Caco-2 (cell line): Measurements from ENCODE around the gene CST7. TPM values are rescaled to one million over a fixed set of nuclear protein-coding genes. Genes with fewer than 3 reads are reported as not detected.

Experiments used
- BruUV-seq: library from RNA; stranded (reverse); fragments of 400-500 nt; replicated peaks from 2 replicates; lab custom pipeline; 2021; lab: Mats Ljungman, UMichigan
- CTCF ChIA-PET: fragments of 300-600 bp; sonication (Branson Sonifier 250); formaldehyde crosslinking; loops from one replicate; lab custom pipeline; 2022; ENCODE audit warnings: antibody characterized with exemption; lab: Charles Lee
- POLR2A ChIA-PET: fragments of 300-600 bp; sonication (Branson Sonifier 250); formaldehyde crosslinking; loops from one replicate; lab custom pipeline; 2022; ENCODE audit warnings: antibody characterized with exemption; lab: Charles Lee
- DNase-seq, 2 experiments: peaks; one replicate each; pipeline versions ENCODE4 v3.0.0 to v3.0.0-alpha.2; 2020 to 2022
- H3K27me3 ChIP-seq: replicated peaks from 2 replicates; pipeline ENCODE4 v1.6.0; 2011; ENCODE audit warnings: low read length; ENCODE audit not compliant: control insufficient read depth, insufficient read depth
- H3K36me3 ChIP-seq: 2 replicates; pipeline ENCODE4 v1.5.1; 2011; ENCODE audit warnings: low read length; ENCODE audit not compliant: control insufficient read depth, insufficient read depth
- H3K4me1 ChIP-seq: fragments of 250-450 bp; sonication (Bioruptor Pico); 2 replicates; pipeline ENCODE4 v1.5.1; 2020; ENCODE audit warnings: mild to moderate bottlenecking
- H3K4me3 ChIP-seq: 2 replicates; pipeline ENCODE4 v1.5.1; 2011; ENCODE audit warnings: low read depth, mild to moderate bottlenecking, control low read depth, low read length
- H3K9me3 ChIP-seq: fragments of 250-450 bp; sonication (Bioruptor Pico); 2 replicates; pipeline ENCODE4 v1.5.1; 2020; ENCODE audit warnings: mild to moderate bottlenecking, moderate library complexity
- H3K27ac Mint-ChIP-seq: one replicate; pipeline ENCODE4 v1.8.0; 2022; ENCODE audit warnings: mixed read lengths; ENCODE audit not compliant: unreplicated experiment
- H3K27me3 Mint-ChIP-seq: one replicate; pipeline ENCODE4 v1.8.0; 2022; ENCODE audit warnings: mixed read lengths; ENCODE audit not compliant: insufficient read depth, unreplicated experiment
- H3K36me3 Mint-ChIP-seq: one replicate; pipeline ENCODE4 v1.8.0; 2022; ENCODE audit warnings: mild to moderate bottlenecking, mixed read lengths; ENCODE audit not compliant: insufficient read depth, unreplicated experiment
- H3K4me1 Mint-ChIP-seq: one replicate; pipeline ENCODE4 v1.8.0; 2022; ENCODE audit warnings: low read depth, mixed read lengths; ENCODE audit not compliant: unreplicated experiment
- H3K4me3 Mint-ChIP-seq: one replicate; pipeline ENCODE4 v1.8.0; 2022; ENCODE audit warnings: mild to moderate bottlenecking, moderate library complexity, mixed read lengths; ENCODE audit not compliant: unreplicated experiment
- H3K9me3 Mint-ChIP-seq: one replicate; pipeline ENCODE4 v1.8.0; 2022; ENCODE audit warnings: mixed read lengths; ENCODE audit not compliant: unreplicated experiment
- intact Hi-C: fragments of 100-400 bp; cut with micrococcal nuclease; formaldehyde crosslinking; loops from one replicate; pipeline ENCODE4 v1.10.0; 2022; ENCODE audit not compliant: unreplicated experiment
- total RNA-seq: library from RNA; stranded (reverse); gene quantifications from 2 replicates; pipeline ENCODE4 v1.2.3, GENCODE V29; 2022
- TF ChIP-seq, protein P1 (sequence below), 2 experiments: fragments of 200-600 bp in 1 of 2; IDR thresholded peaks; 1 replicate in 1 of 2; 2 replicates in 1 of 2; pipeline versions ENCODE4 v1.5.1 to v1.8.0; 2011 to 2022; ENCODE audit warnings: antibody characterized with exemption in 1 of 2, control low read depth in 1 of 2, inconsistent platforms in 1 of 2, low read depth in 1 of 2, low read length in 1 of 2, mild to moderate bottlenecking in 1 of 2, moderate library complexity in 1 of 2; ENCODE audit not compliant: insufficient read depth in 1 of 2, severe bottlenecking in 1 of 2, unreplicated experiment in 1 of 2

Gene CST7
- total RNA-seq, 1 experiment from 2014 or later: not detected

DNA sequence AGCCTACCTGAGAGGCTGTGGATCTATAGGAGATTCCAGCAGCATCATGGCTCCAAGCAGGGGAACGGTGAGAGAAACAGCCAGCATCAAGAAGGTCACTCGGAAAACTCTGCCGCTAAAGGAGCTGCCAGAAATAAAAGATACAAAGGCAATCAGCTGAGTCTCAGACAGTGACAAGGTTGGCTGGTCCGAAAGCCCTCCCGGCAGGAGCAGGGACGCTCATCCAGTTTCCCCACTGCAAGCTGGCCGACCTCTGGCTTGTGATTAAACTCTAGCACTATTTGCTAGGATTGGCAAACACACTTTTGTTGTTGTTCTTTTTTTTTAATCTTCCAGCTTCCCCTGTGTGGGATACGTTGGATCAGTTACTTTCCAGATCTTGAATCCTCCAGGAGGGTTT, 34.8 kb downstream of the CST7 start:
- no peak overlapping the region for H3K4me3 Mint-ChIP-seq
- H3K36me3 ChIP-seq: peaks cover 7% of the 10 kb centered on the region
- H3K27me3 Mint-ChIP-seq: no peaks in the 10 kb centered on the region

DNA sequence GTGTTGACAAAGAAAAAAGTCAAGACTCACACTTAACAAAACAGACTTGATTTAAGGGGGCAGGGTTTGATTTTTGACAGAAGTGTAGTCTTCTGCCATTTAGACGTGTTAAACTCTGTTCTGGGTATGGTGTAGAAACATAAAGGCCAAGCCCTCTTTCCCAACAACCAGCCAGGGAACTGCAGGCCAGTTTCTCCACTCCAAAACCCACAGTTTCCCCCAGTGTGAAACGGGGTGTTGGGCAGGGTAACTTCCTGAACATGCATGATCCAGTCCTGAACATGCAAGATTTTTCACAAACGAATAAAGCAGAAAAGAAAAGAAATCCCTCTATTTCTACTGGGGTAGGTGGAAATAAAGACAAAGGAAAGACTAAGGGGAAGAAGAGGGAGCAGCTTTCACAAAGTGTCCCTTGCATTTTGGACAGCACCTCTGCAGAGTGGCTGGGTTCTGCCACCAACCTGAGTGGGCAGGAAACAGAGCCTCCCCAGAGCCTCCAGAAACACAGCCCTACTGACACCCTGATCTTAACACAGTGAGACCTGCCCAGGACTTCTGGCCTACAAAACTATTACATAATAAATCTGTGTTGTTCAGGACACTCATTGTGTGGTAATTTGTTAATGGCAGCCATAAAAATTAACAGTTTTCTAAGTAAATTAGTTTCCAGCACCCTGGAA, 36.0 kb downstream of the CST7 start:
- Histone ChIP-seq H3K4me1 (no peaks in the 10 kb centered on the region), H3K27me3 (no peaks in the 10 kb centered on the region), H3K4me3 (no peak overlapping the region), H3K9me3 (no peaks in the 10 kb centered on the region), H3K36me3 (peaks cover 6% of the 10 kb centered on the region)
- intact Hi-C loops: no loop called here
- no TSS peak for BruUV-seq
- no peak overlapping the region for H3K4me3 Mint-ChIP-seq
- peaks cover 12% of the 10 kb centered on the region for H3K9me3 Mint-ChIP-seq
- POLR2A ChIA-PET: no interaction called here
- CTCF ChIA-PET: no interaction called here
- H3K27me3 Mint-ChIP-seq: no peaks in the 10 kb centered on the region
- TF ChIP-seq, protein P1, sequence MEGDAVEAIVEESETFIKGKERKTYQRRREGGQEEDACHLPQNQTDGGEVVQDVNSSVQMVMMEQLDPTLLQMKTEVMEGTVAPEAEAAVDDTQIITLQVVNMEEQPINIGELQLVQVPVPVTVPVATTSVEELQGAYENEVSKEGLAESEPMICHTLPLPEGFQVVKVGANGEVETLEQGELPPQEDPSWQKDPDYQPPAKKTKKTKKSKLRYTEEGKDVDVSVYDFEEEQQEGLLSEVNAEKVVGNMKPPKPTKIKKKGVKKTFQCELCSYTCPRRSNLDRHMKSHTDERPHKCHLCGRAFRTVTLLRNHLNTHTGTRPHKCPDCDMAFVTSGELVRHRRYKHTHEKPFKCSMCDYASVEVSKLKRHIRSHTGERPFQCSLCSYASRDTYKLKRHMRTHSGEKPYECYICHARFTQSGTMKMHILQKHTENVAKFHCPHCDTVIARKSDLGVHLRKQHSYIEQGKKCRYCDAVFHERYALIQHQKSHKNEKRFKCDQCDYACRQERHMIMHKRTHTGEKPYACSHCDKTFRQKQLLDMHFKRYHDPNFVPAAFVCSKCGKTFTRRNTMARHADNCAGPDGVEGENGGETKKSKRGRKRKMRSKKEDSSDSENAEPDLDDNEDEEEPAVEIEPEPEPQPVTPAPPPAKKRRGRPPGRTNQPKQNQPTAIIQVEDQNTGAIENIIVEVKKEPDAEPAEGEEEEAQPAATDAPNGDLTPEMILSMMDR (IDR thresholded peaks at IDR 0.05; ENCODE audit: insufficient read depth in 1 of 2, low read depth in 1 of 2, low read length in 1 of 2, severe bottlenecking in 1 of 2, unreplicated experiment in 1 of 2): no peak
- no peak for DNase-seq
- H3K27ac Mint-ChIP-seq: no peak overlapping the region
- H3K36me3 Mint-ChIP-seq: peaks cover 41% of the 10 kb centered on the region
- H3K4me1 Mint-ChIP-seq: no peaks in the 10 kb centered on the region

More for the DNA sequence above, 34.8 kb downstream of the CST7 start:
- BruUV-seq: no TSS peak
- ChIA-PET POLR2A (no interaction called here), CTCF (no interaction called here)
- Mint-ChIP-seq H3K4me1 (no peaks in the 10 kb centered on the region), H3K27ac (no peak overlapping the region), H3K36me3 (peaks cover 42% of the 10 kb centered on the region), H3K9me3 (peaks cover 20% of the 10 kb centered on the region)
- TF ChIP-seq, protein P1 (IDR thresholded peaks at IDR 0.05; ENCODE audit: insufficient read depth in 1 of 2, low read depth in 1 of 2, low read length in 1 of 2, severe bottlenecking in 1 of 2, unreplicated experiment in 1 of 2): no peak
- H3K9me3 ChIP-seq: no peaks in the 10 kb centered on the region
- no peak overlapping the region for H3K4me3 ChIP-seq
- DNase-seq: no peak
- H3K27me3 ChIP-seq: no peaks in the 10 kb centered on the region
- intact Hi-C loops: no loop called here
- H3K4me1 ChIP-seq: no peaks in the 10 kb centered on the region

DNA sequence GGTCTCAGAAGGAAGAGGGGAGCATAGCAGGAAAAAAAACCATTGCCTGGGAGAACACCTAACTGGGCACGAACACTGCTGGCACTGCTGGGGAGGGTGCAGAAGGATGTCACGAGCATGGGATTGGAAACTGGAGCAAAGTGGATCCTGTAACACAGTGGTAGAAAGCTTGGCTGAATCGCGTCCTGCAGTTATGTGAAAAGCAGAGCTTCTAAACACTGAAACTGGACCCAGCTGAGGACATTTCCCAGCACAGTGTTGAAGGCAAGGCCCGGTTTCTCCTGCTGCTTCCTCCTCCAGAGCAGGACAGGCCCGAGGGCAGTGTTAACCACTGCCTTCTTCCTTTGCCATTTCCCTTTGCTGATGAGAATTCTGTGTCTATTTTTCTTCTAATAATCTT, 36.7 kb downstream of the CST7 start:
- Mint-ChIP-seq H3K36me3 (peaks cover 41% of the 10 kb centered on the region), H3K27ac (no peak overlapping the region), H3K27me3 (no peaks in the 10 kb centered on the region), H3K9me3 (peaks cover 5% of the 10 kb centered on the region), H3K4me1 (peaks cover 7% of the 10 kb centered on the region), H3K4me3 (no peak overlapping the region)
- BruUV-seq: no TSS peak
- Histone ChIP-seq H3K4me3 (no peak overlapping the region), H3K9me3 (no peaks in the 10 kb centered on the region), H3K36me3 (peaks cover 2% of the 10 kb centered on the region; the same call in 1 of the 2 replicates), H3K27me3 (no peaks in the 10 kb centered on the region), H3K4me1 (peaks cover 3% of the 10 kb centered on the region; the same call in 1 of the 2 replicates)
- intact Hi-C loops: no loop called here
- DNase-seq: no peak
- ChIA-PET POLR2A (no interaction called here), CTCF (no interaction called here)
- TF ChIP-seq, protein P1 (IDR thresholded peaks at IDR 0.05; ENCODE audit: insufficient read depth in 1 of 2, low read depth in 1 of 2, low read length in 1 of 2, severe bottlenecking in 1 of 2, unreplicated experiment in 1 of 2): no peak
